ENCODE data around the gene SDHAF3. TPM values are rescaled to one million over a fixed set of nuclear protein-coding genes. Genes with fewer than 3 reads are reported as not detected.

SDHAF3 gene
- total and polyA plus RNA-seq, 8 donors, result 15.0 to 34.1 (median 29.9) TPM

- peaks cover 0 to 11% of the 10 kb centered on the region in 2 donors for H3K27me3 ChIP-seq
- no peak overlapping the region for H3K27ac ChIP-seq
- TF ChIP-seq, protein P1, sequence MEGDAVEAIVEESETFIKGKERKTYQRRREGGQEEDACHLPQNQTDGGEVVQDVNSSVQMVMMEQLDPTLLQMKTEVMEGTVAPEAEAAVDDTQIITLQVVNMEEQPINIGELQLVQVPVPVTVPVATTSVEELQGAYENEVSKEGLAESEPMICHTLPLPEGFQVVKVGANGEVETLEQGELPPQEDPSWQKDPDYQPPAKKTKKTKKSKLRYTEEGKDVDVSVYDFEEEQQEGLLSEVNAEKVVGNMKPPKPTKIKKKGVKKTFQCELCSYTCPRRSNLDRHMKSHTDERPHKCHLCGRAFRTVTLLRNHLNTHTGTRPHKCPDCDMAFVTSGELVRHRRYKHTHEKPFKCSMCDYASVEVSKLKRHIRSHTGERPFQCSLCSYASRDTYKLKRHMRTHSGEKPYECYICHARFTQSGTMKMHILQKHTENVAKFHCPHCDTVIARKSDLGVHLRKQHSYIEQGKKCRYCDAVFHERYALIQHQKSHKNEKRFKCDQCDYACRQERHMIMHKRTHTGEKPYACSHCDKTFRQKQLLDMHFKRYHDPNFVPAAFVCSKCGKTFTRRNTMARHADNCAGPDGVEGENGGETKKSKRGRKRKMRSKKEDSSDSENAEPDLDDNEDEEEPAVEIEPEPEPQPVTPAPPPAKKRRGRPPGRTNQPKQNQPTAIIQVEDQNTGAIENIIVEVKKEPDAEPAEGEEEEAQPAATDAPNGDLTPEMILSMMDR (IDR thresholded peaks at IDR 0.05), result no peak
Measured at GRCh38 chr7:97079300-97079699, 38.2 kb upstream of the SDHAF3 start.

GRCh38 chr7:97081521-97082300, 35.8 kb upstream of the SDHAF3 start:
- intact Hi-C loops (cut with DNase I), result no loop called here
- ATAC-seq (no peak), DNase-seq (no peak)
- Histone ChIP-seq H3K4me1 (no peaks in the 10 kb centered on the region), H3K4me3 (no peak overlapping the region), H3K27me3 (peaks cover 0 to 26% of the 10 kb centered on the region in 2 donors), H3K36me3 (no peaks in the 10 kb centered on the region), H3K9me3 (no peaks in the 10 kb centered on the region), H3K27ac (no peak overlapping the region)
- TF ChIP-seq, protein P1 (IDR thresholded peaks at IDR 0.05), result no peak

More at GRCh38 chr7:97079300-97079699, 38.2 kb upstream of the SDHAF3 start:
- Histone ChIP-seq H3K4me3 (no peak overlapping the region), H3K4me1 (no peaks in the 10 kb centered on the region), H3K9me3 (peaks cover 0 to 2% of the 10 kb centered on the region in 2 donors), H3K36me3 (no peaks in the 10 kb centered on the region)
- intact Hi-C loops (cut with DNase I), result no loop called here
- no peak for DNase-seq
- no peak for ATAC-seq

DNA sequence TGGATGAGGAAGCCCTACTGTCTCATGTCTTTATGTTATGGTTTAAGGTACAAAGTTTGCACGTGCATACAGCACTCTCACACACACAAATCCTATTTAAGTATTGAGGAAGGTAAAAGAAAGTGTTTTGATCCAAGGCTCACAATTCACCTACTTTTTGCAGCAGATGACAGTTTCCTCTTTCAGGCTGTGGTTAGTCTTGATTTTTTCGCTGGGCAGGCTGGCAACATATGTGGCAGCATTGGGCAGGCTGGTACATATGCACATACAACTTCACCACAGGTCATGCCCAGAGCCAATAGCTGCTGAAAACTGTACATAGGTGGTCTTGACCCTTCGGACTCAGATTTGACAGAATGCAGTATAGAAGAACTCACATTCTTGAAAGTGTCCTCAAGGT, 29.1 kb upstream of the SDHAF3 start:
- no peak for DNase-seq
- no peak for ATAC-seq
- no peaks in the 10 kb centered on the region for H3K9me3 ChIP-seq
- intact Hi-C loops (cut with DNase I), result no loop called here
- TF ChIP-seq, protein P1 (IDR thresholded peaks at IDR 0.05), result no peak
- no peak overlapping the region for H3K4me3 ChIP-seq
- peaks cover 0 to 19% of the 10 kb centered on the region in 2 donors for H3K27me3 ChIP-seq
- H3K4me1 ChIP-seq, result no peaks in the 10 kb centered on the region
- H3K27ac ChIP-seq, result no peak overlapping the region
- no peaks in the 10 kb centered on the region for H3K36me3 ChIP-seq

GRCh38 chr7:97089771-97090170, 27.7 kb upstream of the SDHAF3 start:
- Histone ChIP-seq H3K4me3 (no peak overlapping the region), H3K4me1 (no peaks in the 10 kb centered on the region), H3K9me3 (no peaks in the 10 kb centered on the region), H3K36me3 (no peaks in the 10 kb centered on the region), H3K27ac (no peak overlapping the region), H3K27me3 (peaks cover 0 to 19% of the 10 kb centered on the region in 2 donors)
- DNase-seq, result no peak
- no peak for ATAC-seq
- TF ChIP-seq, protein P1 (IDR thresholded peaks at IDR 0.05), result no peak
- intact Hi-C loops (cut with DNase I), result no loop called here

DNA sequence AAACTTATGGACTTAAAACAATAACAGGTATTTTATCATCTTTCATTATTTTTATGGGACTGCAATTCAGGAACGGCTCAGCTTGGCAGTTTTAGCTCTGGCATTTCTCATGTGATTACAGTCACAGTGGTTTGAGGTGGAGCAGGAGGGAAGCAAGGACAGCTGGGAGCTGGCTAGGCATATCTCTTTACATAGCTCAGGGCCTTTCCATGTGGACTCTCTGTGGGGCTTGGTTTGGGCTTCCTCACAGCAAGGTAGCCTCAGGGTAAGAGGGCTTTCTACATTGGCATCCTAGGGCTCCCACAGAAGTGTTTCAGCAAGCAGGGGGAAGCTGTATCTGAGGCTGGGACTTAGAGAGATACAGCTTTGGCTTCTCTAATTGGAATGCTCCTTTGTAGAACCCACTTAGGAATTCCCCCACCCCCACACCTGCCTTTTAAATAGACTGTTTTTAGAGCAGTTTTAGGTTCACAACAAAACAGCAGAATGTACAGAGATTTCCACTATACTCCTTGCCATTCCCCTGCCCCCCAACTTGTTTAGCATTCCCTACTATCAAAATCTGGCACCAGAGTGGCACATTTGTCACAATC, 26.6 kb upstream of the SDHAF3 start:
- no peak for ATAC-seq
- TF ChIP-seq, protein P1 (IDR thresholded peaks at IDR 0.05), result no peak
- DNase-seq, result no peak

More for the DNA sequence above, 26.6 kb upstream of the SDHAF3 start:
- intact Hi-C loops (cut with DNase I), result no loop called here
- H3K27me3 ChIP-seq, result peaks cover 0 to 10% of the 10 kb centered on the region in 2 donors
- H3K4me1 ChIP-seq, result no peaks in the 10 kb centered on the region
- no peak overlapping the region for H3K4me3 ChIP-seq
- H3K27ac ChIP-seq, result no peak overlapping the region
- no peaks in the 10 kb centered on the region for H3K9me3 ChIP-seq
- H3K36me3 ChIP-seq, result no peaks in the 10 kb centered on the region
